Stimulated activated CD4-positive, alpha-beta T cell treated with anti-CD3 and anti-CD28 coated beads, Interleukin-12 subunit alpha, Interleukin-12 subunit beta, amount 100 ng/mL, for 48 hours (primary cell): Measurements from ENCODE around the gene ZBTB47.

Experiments used
- DNase-seq, 3 donors: peaks; one replicate each; pipeline ENCODE4 v3.0.0-alpha.2; 2020; ENCODE audit warnings: low read depth in 2 of 3, low spot score in 1 of 3

The ZBTB47 gene

GRCh38 chr3:42665050-42665878 lies 11.8 kb downstream of the ZBTB47 start:
- DNase-seq = no peak

DNA sequence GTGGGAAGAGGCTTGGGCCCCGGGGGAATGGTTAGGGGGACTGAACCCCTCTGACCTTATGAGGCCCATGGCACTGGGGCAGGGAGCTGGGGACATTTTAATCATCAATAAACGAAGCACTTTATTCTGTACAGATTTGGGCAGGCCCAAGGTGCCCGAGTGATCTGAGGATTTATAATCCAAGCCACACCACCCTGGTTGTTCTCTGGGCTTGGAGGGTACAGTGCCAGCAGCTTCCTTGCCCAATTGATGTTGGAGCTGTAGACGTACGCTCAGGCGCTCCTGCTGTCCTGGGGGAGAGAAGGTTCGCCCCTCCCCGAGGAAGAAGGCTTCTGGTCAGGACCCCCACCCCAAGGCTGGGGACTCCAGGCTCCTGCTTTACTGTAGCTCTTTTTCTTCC lies 12.5 kb downstream of the ZBTB47 start:
- DNase-seq = no peak

GRCh38 chr3:42666577-42666998 lies 13.1 kb downstream of the ZBTB47 start:
- no peak for DNase-seq

- no peak for DNase-seq
Measured at GRCh38 chr3:42667096-42667522, 13.6 kb downstream of the ZBTB47 start.

- DNase-seq = no peak
Measured at GRCh38 chr3:42667523-42668412, 14.3 kb downstream of the ZBTB47 start.

- no peak for DNase-seq
Measured at GRCh38 chr3:42668413-42668760, 14.9 kb downstream of the ZBTB47 start.

GRCh38 chr3:42668793-42669217 lies 15.3 kb downstream of the ZBTB47 start:
- DNase-seq = no peak

DNA sequence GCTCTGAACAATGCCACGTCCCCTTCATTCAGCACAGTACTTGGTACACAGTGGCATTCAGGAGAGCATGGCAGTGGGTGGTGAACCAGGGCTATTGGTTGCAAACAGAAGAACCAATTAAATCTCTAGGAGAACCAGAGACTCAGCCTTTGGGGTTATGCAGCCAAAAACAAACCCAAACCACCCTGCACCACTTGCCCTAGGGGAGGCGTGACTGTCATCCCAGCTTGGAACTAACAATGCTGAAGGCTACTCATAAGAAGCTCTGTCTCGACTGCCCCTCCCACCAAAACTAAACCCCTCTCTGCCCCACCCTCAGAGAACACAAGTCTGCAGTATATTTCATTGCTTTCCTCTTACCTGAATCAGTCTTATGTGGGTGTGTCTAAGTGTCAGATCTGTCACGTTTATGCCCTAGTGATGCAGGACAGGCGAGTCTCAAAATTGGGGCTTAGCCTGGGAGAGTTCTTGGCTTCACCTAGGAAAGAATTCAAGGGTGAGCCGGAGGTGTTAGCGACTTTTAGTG lies 16.6 kb downstream of the ZBTB47 start:
- DNase-seq = no peak

DNA sequence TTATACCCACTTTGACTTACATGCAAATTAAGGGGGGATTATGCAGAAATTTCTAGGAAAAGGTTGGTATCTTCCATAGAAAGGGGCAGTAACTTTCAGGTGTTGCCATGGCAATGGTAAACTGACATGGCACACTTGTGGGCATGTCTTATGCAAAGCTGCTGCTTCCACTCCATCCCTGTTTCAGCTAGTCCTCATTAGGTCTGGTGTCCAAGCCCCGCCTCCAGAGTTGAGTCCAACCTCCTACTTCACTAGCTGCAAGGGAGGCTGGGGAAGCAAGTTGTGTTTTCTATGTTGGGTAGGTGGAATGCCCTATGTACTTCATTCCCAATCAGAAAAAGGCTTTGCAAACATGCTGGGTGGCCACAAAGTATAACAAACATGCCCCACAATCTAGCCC lies 17.2 kb downstream of the ZBTB47 start:
- DNase-seq = no peak

GRCh38 chr3:42672515-42672914 lies 19.0 kb downstream of the ZBTB47 start:
- no peak for DNase-seq

- DNase-seq = no peak
Measured at GRCh38 chr3:42673082-42673481, 19.6 kb downstream of the ZBTB47 start.

- DNase-seq = no peak
Measured at GRCh38 chr3:42674146-42674545, 20.6 kb downstream of the ZBTB47 start.

GRCh38 chr3:42675909-42676308 lies 22.4 kb downstream of the ZBTB47 start:
- DNase-seq = no peak

DNA sequence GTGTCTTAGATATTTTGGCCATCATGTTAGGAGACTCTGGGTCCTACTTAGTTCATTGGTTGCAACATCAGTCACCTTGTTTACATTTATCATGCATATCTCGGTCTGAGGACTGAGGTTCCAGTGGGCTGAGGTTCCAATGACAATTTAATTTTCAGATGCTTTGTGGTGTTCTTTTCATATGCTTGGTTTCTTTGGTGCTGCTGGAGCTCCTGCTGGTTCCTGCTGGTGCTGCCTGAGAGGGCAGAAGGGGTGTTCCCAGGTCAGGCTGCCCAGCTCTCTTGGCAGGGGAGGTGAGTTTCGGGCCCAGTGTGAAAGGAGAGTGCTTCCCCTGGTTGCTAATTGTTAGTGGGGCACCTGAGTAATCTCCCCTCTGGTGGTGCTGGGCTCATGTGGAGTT lies 24.9 kb downstream of the ZBTB47 start:
- DNase-seq = no peak

- no peak for DNase-seq
Measured at GRCh38 chr3:42680271-42680670, 26.8 kb downstream of the ZBTB47 start.

DNA sequence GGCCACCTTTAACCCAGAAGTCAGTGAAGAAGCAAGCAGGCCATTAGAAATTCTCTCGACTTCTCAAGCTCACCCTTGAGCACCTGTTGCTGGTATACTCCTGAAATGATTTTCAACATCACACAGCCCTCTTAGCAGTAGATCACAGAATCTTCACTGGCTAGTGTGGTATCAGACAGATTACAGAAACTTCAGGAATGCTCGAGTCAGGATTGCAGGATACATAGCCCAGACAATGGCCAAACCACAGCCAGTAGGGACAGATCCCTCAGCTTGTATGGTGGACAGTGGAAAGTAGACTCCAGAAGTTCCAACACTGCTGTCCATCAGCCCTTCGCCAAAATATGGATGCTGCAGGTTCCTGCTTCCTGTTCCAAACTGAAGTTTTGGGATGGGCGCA lies 27.3 kb downstream of the ZBTB47 start:
- DNase-seq = no peak

DNA sequence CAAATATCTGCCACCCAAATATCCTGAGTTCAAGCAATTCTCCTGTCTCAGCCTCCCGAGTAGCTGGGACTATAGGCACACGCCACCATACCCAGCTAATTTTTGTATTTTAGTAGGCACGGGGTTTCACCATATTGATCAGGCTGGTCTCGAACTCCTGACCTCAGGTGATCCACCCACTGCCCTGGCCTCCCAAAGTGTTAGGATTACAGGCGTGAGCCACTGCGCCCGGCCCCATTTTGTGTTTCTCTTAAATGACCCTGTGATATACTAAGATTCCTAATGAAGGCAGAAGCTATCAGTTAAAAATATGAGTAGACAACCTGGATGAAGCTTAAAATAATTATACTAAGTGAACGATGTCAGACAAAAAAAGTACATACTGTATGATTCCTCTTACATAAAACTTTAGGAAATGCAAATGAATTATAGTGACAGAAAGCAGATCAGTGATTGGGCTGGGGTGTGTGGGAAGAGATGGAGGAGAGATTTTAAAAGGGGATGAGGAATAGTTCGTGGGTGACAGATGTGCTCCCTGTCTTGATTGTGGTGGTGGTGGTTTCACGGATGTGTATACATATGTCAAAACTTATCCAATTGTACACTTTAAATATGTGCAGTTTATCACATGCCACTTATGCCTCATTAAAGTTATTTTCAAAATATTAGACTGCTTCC lies 28.0 kb downstream of the ZBTB47 start:
- DNase-seq = no peak

- DNase-seq = no peak
Measured at GRCh38 chr3:42682301-42683070, 29.0 kb downstream of the ZBTB47 start.

GRCh38 chr3:42683875-42684598 lies 30.5 kb downstream of the ZBTB47 start:
- peak; percentile 48 to 58 (median 56) for DNase-seq
